Measurements from ENCODE around the gene ZNF100.

DNA sequence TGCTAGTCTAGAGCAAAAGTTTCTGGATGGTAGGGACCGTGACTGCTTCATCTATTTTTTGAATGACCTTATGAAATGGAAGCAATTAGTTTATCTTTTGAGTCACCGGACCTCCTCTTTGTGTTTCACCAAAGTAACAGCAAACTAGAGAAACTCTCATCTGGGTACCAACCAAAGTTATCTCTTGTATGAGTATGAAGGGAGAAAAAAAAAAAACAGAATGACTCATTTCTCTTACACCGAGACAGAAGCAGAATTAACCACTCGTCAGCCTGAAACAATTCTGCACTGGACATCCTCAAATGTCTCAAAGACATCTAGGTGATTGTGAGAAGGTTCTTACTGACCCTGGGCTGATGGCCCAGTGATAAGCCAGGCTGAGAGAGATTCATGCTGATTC lies 18.3 kb downstream of the ZNF100 start:
- TF ChIP-seq EZH2phosphoT487 (IDR thresholded peaks at IDR 0.05; ENCODE audit: low read depth, severe bottlenecking, unreplicated experiment): no peak
- TF ChIP-seq, protein P1, sequence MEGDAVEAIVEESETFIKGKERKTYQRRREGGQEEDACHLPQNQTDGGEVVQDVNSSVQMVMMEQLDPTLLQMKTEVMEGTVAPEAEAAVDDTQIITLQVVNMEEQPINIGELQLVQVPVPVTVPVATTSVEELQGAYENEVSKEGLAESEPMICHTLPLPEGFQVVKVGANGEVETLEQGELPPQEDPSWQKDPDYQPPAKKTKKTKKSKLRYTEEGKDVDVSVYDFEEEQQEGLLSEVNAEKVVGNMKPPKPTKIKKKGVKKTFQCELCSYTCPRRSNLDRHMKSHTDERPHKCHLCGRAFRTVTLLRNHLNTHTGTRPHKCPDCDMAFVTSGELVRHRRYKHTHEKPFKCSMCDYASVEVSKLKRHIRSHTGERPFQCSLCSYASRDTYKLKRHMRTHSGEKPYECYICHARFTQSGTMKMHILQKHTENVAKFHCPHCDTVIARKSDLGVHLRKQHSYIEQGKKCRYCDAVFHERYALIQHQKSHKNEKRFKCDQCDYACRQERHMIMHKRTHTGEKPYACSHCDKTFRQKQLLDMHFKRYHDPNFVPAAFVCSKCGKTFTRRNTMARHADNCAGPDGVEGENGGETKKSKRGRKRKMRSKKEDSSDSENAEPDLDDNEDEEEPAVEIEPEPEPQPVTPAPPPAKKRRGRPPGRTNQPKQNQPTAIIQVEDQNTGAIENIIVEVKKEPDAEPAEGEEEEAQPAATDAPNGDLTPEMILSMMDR (IDR thresholded peaks at IDR 0.05; ENCODE audit: poor library complexity): no peak
